Fibroblast of lung (primary cell): ENCODE results near the gene INPP1. TPM values are rescaled to one million over a fixed set of nuclear protein-coding genes. Genes with fewer than 3 reads are reported as not detected.

Experiments used
- DNase-seq, 2 donors: peaks; one replicate each; pipeline versions ENCODE4 v3.0.0 to v3.0.0-alpha.2; 2010; ENCODE audit warnings: low read depth in 2 of 2
- H2AFZ ChIP-seq: 2 replicates; pipeline ENCODE4 v1.5.1; 2012; ENCODE audit warnings: low read length, control low read depth, inconsistent platforms
- H3K27ac ChIP-seq: 2 replicates; pipeline ENCODE4 v1.5.1; 2011; ENCODE audit warnings: low read length, control low read depth; ENCODE audit not compliant: insufficient read depth
- H3K27me3 ChIP-seq: 2 replicates; pipeline ENCODE4 v1.5.1; 2011; ENCODE audit warnings: mild to moderate bottlenecking, low read length; ENCODE audit not compliant: control insufficient read depth, insufficient read depth
- H3K36me3 ChIP-seq: 2 replicates; pipeline ENCODE4 v1.5.1; 2011; ENCODE audit warnings: low read length; ENCODE audit not compliant: control insufficient read depth, insufficient read depth
- H3K4me1 ChIP-seq: 2 replicates; pipeline ENCODE4 v1.5.1; 2011; ENCODE audit warnings: low read length; ENCODE audit not compliant: control insufficient read depth, insufficient read depth; ENCODE audit errors: extremely low read depth
- H3K4me2 ChIP-seq: 2 replicates; pipeline ENCODE4 v1.5.1; 2011; ENCODE audit warnings: low read length, control low read depth; ENCODE audit not compliant: insufficient read depth; ENCODE audit errors: extremely low read depth
- H3K4me3 ChIP-seq, 4 experiments: fragments of 200-600 bp in 1 of 4; sonication (generic) in 1 of 4; replicated peaks in 1 of 4; 2 replicates each; pipeline ENCODE4 v1.5.1; 2011 to 2016; ENCODE audit warnings: low read length in 4 of 4, low read depth in 3 of 4, mild to moderate bottlenecking in 3 of 4, control low read depth in 2 of 4, inconsistent platforms in 1 of 4, mixed read lengths in 1 of 4; ENCODE audit not compliant: insufficient read depth in 1 of 4; ENCODE audit errors: control extremely low read depth in 1 of 4
- H3K79me2 ChIP-seq: 2 replicates; pipeline ENCODE4 v1.5.1; 2012; ENCODE audit warnings: mild to moderate bottlenecking, low read length, inconsistent platforms; ENCODE audit not compliant: control insufficient read depth, insufficient read depth
- H3K9ac ChIP-seq: 2 replicates; pipeline ENCODE4 v1.5.1; 2011; ENCODE audit warnings: mild to moderate bottlenecking, low read length, control low read depth; ENCODE audit not compliant: insufficient read depth
- H3K9me3 ChIP-seq: 2 replicates; pipeline ENCODE4 v1.5.1; 2012; ENCODE audit warnings: low read depth, low read length; ENCODE audit not compliant: control insufficient read depth, insufficient read depth
- H4K20me1 ChIP-seq: 2 replicates; pipeline ENCODE4 v1.5.1; 2011; ENCODE audit warnings: low read length; ENCODE audit not compliant: control insufficient read depth, insufficient read depth; ENCODE audit errors: extremely low read depth
- CTCF ChIP-seq, 2 donors: IDR thresholded peaks in 1 of 2; conservative IDR thresholded peaks in 1 of 2; 1 replicate in 1 of 2; 2 replicates in 1 of 2; pipeline ENCODE4 v1.5.1; 2011 to 2012; ENCODE audit warnings: low read length in 2 of 2, control low read depth in 1 of 2, inconsistent platforms in 1 of 2, low read depth in 1 of 2, mild to moderate bottlenecking in 1 of 2
- EZH2 ChIP-seq: IDR thresholded peaks from 2 replicates; pipeline ENCODE4 v1.5.1; 2012; ENCODE audit warnings: low read length, control low read depth, mild to moderate bottlenecking; ENCODE audit errors: missing control alignments
- polyA plus RNA-seq, 2 donors: library from polyadenylated mRNA; depleted of rRNA in 1 of 2; stranded (reverse) in 1 of 2; unstranded in 1 of 2; fragments of >200 nt; gene quantifications; 2 replicates each; pipeline ENCODE4 v1.2.1, GENCODE V29; 2011 to 2012; ENCODE audit warnings: missing spikeins in 1 of 2
- total RNA-seq: library from RNA; depleted of rRNA; stranded (reverse); fragments of >200 nt; gene quantifications from 2 replicates; pipeline ENCODE4 v1.2.1, GENCODE V29; 2014

Gene INPP1
- total and polyA plus RNA-seq, 2 donors (not counting 1 experiment from before 2014, with no cell fraction given), result 14.0 to 16.4 TPM

DNA sequence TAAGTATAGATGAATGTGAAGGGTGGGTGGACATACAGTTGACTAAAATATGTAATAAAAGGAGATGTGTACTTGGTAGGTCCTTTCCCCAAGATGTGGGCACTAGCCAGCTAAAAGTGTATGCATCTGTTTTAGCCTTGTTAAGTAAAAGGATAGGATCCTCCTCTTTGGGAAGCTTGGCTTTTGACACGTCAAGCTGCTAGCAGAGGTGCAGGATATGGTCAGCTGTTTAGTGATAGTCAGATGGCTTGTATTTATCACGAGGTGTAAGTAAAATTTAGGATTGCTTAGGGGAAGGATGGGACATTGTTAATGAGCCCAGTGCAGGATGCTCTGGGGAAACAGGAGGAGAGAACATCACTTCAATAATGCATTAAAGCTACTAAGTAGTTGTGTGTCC, 66.2 kb downstream of the INPP1 start:
- Histone ChIP-seq H3K9me3 (no peaks in the 10 kb centered on the region), H3K27me3 (peaks cover 3% of the 10 kb centered on the region), H3K27ac (no peak overlapping the region), H3K4me2 (no peak overlapping the region), H2AFZ (no peak overlapping the region), H4K20me1 (no peaks in the 10 kb centered on the region), H3K4me1 (no peaks in the 10 kb centered on the region), H3K9ac (no peak overlapping the region), H3K79me2 (no peaks in the 10 kb centered on the region), H3K4me3 (peak overlapping the region in 1 of 4 experiments; percentile 65), H3K36me3 (no peaks in the 10 kb centered on the region)
- TF ChIP-seq EZH2 (no peak), CTCF (conservative IDR thresholded peaks at IDR 0.05 in 1 of 2, IDR thresholded peaks at IDR 0.05 in 1 of 2; ENCODE audit: low read depth in 1 of 2, low read length in 2 of 2) (no peak)
- no peak for DNase-seq

GRCh38 chr2:190410166-190410565, 66.8 kb downstream of the INPP1 start:
- H2AFZ ChIP-seq, result no peak overlapping the region
- TF ChIP-seq EZH2 (no peak), CTCF (conservative IDR thresholded peaks at IDR 0.05 in 1 of 2, IDR thresholded peaks at IDR 0.05 in 1 of 2; ENCODE audit: low read depth in 1 of 2, low read length in 2 of 2) (no peak)

DNA sequence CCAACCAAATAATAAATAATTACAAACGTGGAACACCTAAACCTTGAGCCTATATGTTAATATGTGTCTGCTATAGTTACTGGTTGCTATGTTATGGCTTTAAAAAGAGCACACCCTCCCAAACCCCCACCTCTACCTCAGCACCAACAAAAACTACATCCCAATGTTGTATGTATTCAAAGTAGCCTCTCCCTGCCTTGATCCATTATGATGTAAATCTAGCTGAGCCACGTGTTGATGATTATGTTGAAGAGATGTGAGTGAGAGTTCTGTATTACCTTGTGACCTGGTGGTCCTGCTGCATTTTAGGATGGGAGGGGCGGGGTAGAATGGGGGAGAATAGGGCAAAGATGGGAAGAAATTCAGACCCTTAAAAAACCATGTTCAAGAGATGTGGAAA, 69.6 kb downstream of the INPP1 start:
- Histone ChIP-seq H3K9me3 (no peaks in the 10 kb centered on the region), H2AFZ (no peak overlapping the region)
- no peak for DNase-seq

More at GRCh38 chr2:190410166-190410565, 66.8 kb downstream of the INPP1 start:
- H3K4me1 ChIP-seq, result no peaks in the 10 kb centered on the region
- no peaks in the 10 kb centered on the region for H3K79me2 ChIP-seq
- no peak overlapping the region for H3K4me3 ChIP-seq
- H3K4me2 ChIP-seq, result no peak overlapping the region
- no peaks in the 10 kb centered on the region for H3K36me3 ChIP-seq
- no peaks in the 10 kb centered on the region for H4K20me1 ChIP-seq
- no peak for DNase-seq
- peaks cover 3% of the 10 kb centered on the region for H3K27me3 ChIP-seq
- no peaks in the 10 kb centered on the region for H3K9me3 ChIP-seq
- no peak overlapping the region for H3K9ac ChIP-seq
- H3K27ac ChIP-seq, result no peak overlapping the region

More for the DNA sequence above, 69.6 kb downstream of the INPP1 start:
- Histone ChIP-seq H3K36me3 (no peaks in the 10 kb centered on the region), H3K27me3 (no peaks in the 10 kb centered on the region), H3K4me3 (no peak overlapping the region), H3K27ac (no peak overlapping the region), H3K4me1 (no peaks in the 10 kb centered on the region), H3K9ac (no peak overlapping the region), H3K4me2 (no peak overlapping the region), H3K79me2 (no peaks in the 10 kb centered on the region), H4K20me1 (no peaks in the 10 kb centered on the region)
- TF ChIP-seq CTCF (conservative IDR thresholded peaks at IDR 0.05 in 1 of 2, IDR thresholded peaks at IDR 0.05 in 1 of 2; ENCODE audit: low read depth in 1 of 2, low read length in 2 of 2) (no peak), EZH2 (no peak)
